ENCODE measurements around the gene ACOT4.
"Not testable (repeated sequence)": the region's sequence is repeated elsewhere in the genome, so short reads cannot be mapped to it uniquely, and the experiment has no call there.

Gene ACOT4

GRCh38 chr14:73634011-73634833 is 42.5 kb downstream of the ACOT4 start:
- DNase-seq: no peak

GRCh38 chr14:73636355-73636754 is 44.7 kb downstream of the ACOT4 start:
- DNase-seq: not testable (repeated sequence)

- no peak for DNase-seq
These were observed 46.2 kb downstream of the ACOT4 start for GRCh38 chr14:73637830-73638229.

GRCh38 chr14:73640796-73641365 is 49.2 kb downstream of the ACOT4 start:
- DNase-seq: no peak

- peak; percentile 90 for DNase-seq
These were observed 53.0 kb downstream of the ACOT4 start, which contains the start of gene DNAL1 for GRCh38 chr14:73644531-73645247. Gene DNAL1, plus strand, starts transcription at chr14:73644986. Its CDS starts 54 bp downstream, at chr14:73645040.

- no peak for DNase-seq
These were observed 53.6 kb downstream of the ACOT4 start for GRCh38 chr14:73645248-73645610.
